Measurements from ENCODE around the gene B9D1. TPM values are rescaled to one million over a fixed set of nuclear protein-coding genes. Genes with fewer than 3 reads are reported as not detected.

The B9D1 gene
- total RNA-seq, 4 donors from 2014 or later = 4.6 to 25.1 (median 10.5) TPM

- TF ChIP-seq CTCF (IDR thresholded peaks at IDR 0.05; ENCODE audit: low read depth) = no peak
Observed at GRCh38 chr17:19307521-19307920, 55.0 kb downstream of the B9D1 start.

GRCh38 chr17:19306160-19307111, 56.1 kb downstream of the B9D1 start:
- no peak for TF ChIP-seq CTCF (IDR thresholded peaks at IDR 0.05; ENCODE audit: low read depth)

GRCh38 chr17:19305761-19306159, 56.8 kb downstream of the B9D1 start:
- TF ChIP-seq CTCF (IDR thresholded peaks at IDR 0.05; ENCODE audit: low read depth) = no peak

- TF ChIP-seq CTCF (IDR thresholded peaks at IDR 0.05; ENCODE audit: low read depth) = no peak
Observed at GRCh38 chr17:19305256-19305655, 57.3 kb downstream of the B9D1 start.

GRCh38 chr17:19304751-19305150, 57.8 kb downstream of the B9D1 start:
- TF ChIP-seq CTCF (IDR thresholded peaks at IDR 0.05; ENCODE audit: low read depth) = no peak

GRCh38 chr17:19304209-19304608, 58.3 kb downstream of the B9D1 start:
- TF ChIP-seq CTCF (IDR thresholded peaks at IDR 0.05; ENCODE audit: low read depth) = no peak

GRCh38 chr17:19303367-19303776, 59.2 kb downstream of the B9D1 start:
- no peak for TF ChIP-seq CTCF (IDR thresholded peaks at IDR 0.05; ENCODE audit: low read depth)

All from subcutaneous adipose tissue (tissue), 4 donors.